H9 (cell line): ENCODE data around the gene RFFL. TPM values are rescaled to one million over a fixed set of nuclear protein-coding genes. Genes with fewer than 3 reads are reported as not detected.

Experiments
- DNase-seq: peaks from one replicate; pipeline ENCODE4 v3.0.0-alpha.2; 2017
- H2AFZ ChIP-seq: one replicate; pipeline ENCODE4 v1.6.1; 2013; ENCODE audit warnings: mild to moderate bottlenecking, low read length, control low read depth, moderate library complexity
- H2AK5ac ChIP-seq: 2 replicates; pipeline ENCODE4 v1.6.1; 2013; ENCODE audit warnings: low read length, control low read depth, mixed read lengths; ENCODE audit not compliant: insufficient read length
- H2BK120ac ChIP-seq: one replicate; pipeline ENCODE4 v1.6.1; 2013; ENCODE audit warnings: low read depth, mild to moderate bottlenecking, low read length, control low read depth, inconsistent platforms; ENCODE audit not compliant: poor library complexity, severe bottlenecking
- H2BK12ac ChIP-seq: 2 replicates; pipeline ENCODE4 v1.6.1; 2013; ENCODE audit warnings: low read length, control low read depth, mixed read lengths, low read depth; ENCODE audit not compliant: insufficient read length
- H2BK15ac ChIP-seq: 2 replicates; pipeline ENCODE4 v1.6.1; 2013; ENCODE audit warnings: low read depth, low read length, control low read depth
- H2BK20ac ChIP-seq: one replicate; pipeline ENCODE4 v1.6.1; 2013; ENCODE audit warnings: low read depth, mild to moderate bottlenecking, low read length, control low read depth, inconsistent platforms; ENCODE audit not compliant: poor library complexity, severe bottlenecking
- H2BK5ac ChIP-seq: 2 replicates; pipeline ENCODE4 v1.6.1; 2013; ENCODE audit warnings: low read length, control low read depth, mixed read lengths; ENCODE audit not compliant: insufficient read length
- H3K14ac ChIP-seq: 2 replicates; pipeline ENCODE4 v1.6.1; 2013; ENCODE audit warnings: low read length, control low read depth; ENCODE audit not compliant: insufficient read depth
- H3K18ac ChIP-seq: 2 replicates; pipeline ENCODE4 v1.6.1; 2013; ENCODE audit warnings: low read depth, mild to moderate bottlenecking, mixed read lengths, low read length, control low read depth; ENCODE audit not compliant: insufficient read length
- H3K23ac ChIP-seq: 2 replicates; pipeline ENCODE4 v1.6.1; 2013; ENCODE audit warnings: low read length, control low read depth, mixed read lengths, low read depth; ENCODE audit not compliant: insufficient read length
- H3K23me2 ChIP-seq: 2 replicates; pipeline ENCODE4 v1.6.1; 2013; ENCODE audit warnings: low read depth, mild to moderate bottlenecking, mixed read lengths, low read length, control low read depth; ENCODE audit not compliant: insufficient read length, poor library complexity, severe bottlenecking
- H3K27ac ChIP-seq: 2 replicates; pipeline ENCODE4 v1.5.1; 2013; ENCODE audit warnings: low read length, control low read depth, mixed read lengths, low read depth; ENCODE audit not compliant: insufficient read length
- H3K27me3 ChIP-seq: 2 replicates; pipeline ENCODE4 v1.6.1; 2013; ENCODE audit warnings: low read length, control low read depth, inconsistent platforms; ENCODE audit not compliant: insufficient read depth
- H3K4ac ChIP-seq: 2 replicates; pipeline ENCODE4 v1.6.1; 2013; ENCODE audit warnings: low read depth, mild to moderate bottlenecking, control low read depth, inconsistent platforms, low read length, moderate library complexity
- H3K4me1 ChIP-seq: 2 replicates; pipeline ENCODE4 v1.6.1; 2013; ENCODE audit warnings: low read length, control low read depth, inconsistent platforms; ENCODE audit not compliant: insufficient read depth
- H3K4me2 ChIP-seq: 2 replicates; pipeline ENCODE4 v1.6.1; 2013; ENCODE audit warnings: low read length, control low read depth, mixed read lengths; ENCODE audit not compliant: insufficient read length, insufficient read depth
- H3K56ac ChIP-seq: 2 replicates; pipeline ENCODE4 v1.6.1; 2013; ENCODE audit warnings: low read depth, mild to moderate bottlenecking, mixed read lengths, low read length, control low read depth; ENCODE audit not compliant: insufficient read length
- H3K79me1 ChIP-seq: 2 replicates; pipeline ENCODE4 v1.6.1; 2013; ENCODE audit warnings: low read depth, mild to moderate bottlenecking, moderate library complexity, low read length, control low read depth, inconsistent platforms; ENCODE audit not compliant: insufficient read depth, poor library complexity, severe bottlenecking
- H3K79me2 ChIP-seq: 2 replicates; pipeline ENCODE4 v1.6.1; 2013; ENCODE audit warnings: low read length, control low read depth, inconsistent platforms; ENCODE audit not compliant: insufficient read depth
- H3K9ac ChIP-seq: 2 replicates; pipeline ENCODE4 v1.6.1; 2013; ENCODE audit warnings: low read length, control low read depth, mixed read lengths; ENCODE audit not compliant: insufficient read length; ENCODE audit errors: extremely low read depth
- H3K9me3 ChIP-seq: one replicate; pipeline ENCODE4 v1.6.1; 2013; ENCODE audit warnings: low read depth, low read length, inconsistent platforms; ENCODE audit not compliant: control insufficient read depth
- H3T11ph ChIP-seq: one replicate; pipeline ENCODE4 v1.6.1; 2013; ENCODE audit warnings: mild to moderate bottlenecking, low read length, control low read depth, inconsistent platforms
- H4K20me1 ChIP-seq: one replicate; pipeline ENCODE4 v1.6.1; 2013; ENCODE audit not compliant: control insufficient read depth, insufficient read length, insufficient read depth
- H4K5ac ChIP-seq: 2 replicates; pipeline ENCODE4 v1.6.1; 2013; ENCODE audit warnings: low read depth, mild to moderate bottlenecking, mixed read lengths, low read length, control low read depth; ENCODE audit not compliant: insufficient read length
- H4K8ac ChIP-seq: replicated peaks from 2 replicates; pipeline ENCODE4 v1.6.1; 2013; ENCODE audit warnings: low read length, control low read depth, mixed read lengths, low read depth; ENCODE audit not compliant: insufficient read length
- H4K91ac ChIP-seq: 2 replicates; pipeline ENCODE4 v1.6.1; 2013; ENCODE audit warnings: low read depth, mild to moderate bottlenecking, moderate library complexity, mixed read lengths, low read length, control low read depth; ENCODE audit not compliant: insufficient read length
- H3K27ac Mint-ChIP-seq, 3 experiments: 2 replicates in 2 of 3; 3 replicates in 1 of 3; pipeline ENCODE4 v1.8.0; 2020 to 2021; ENCODE audit warnings: mixed read lengths in 3 of 3, mild to moderate bottlenecking in 1 of 3, moderate library complexity in 1 of 3
- H3K27me3 Mint-ChIP-seq: 2 replicates; pipeline ENCODE4 v1.8.0; 2021; ENCODE audit warnings: low read depth, mild to moderate bottlenecking, moderate library complexity, mixed read lengths
- H3K36me3 Mint-ChIP-seq, 3 experiments: 2 replicates in 2 of 3; 3 replicates in 1 of 3; pipeline ENCODE4 v1.8.0; 2020 to 2021; ENCODE audit warnings: low read depth in 3 of 3, mixed read lengths in 3 of 3; ENCODE audit not compliant: insufficient read depth in 1 of 3
- H3K4me1 Mint-ChIP-seq, 2 experiments: 2 replicates each; pipeline ENCODE4 v1.8.0; 2020; ENCODE audit warnings: mixed read lengths in 2 of 2
- H3K4me3 Mint-ChIP-seq, 2 experiments: 2 replicates in 1 of 2; 3 replicates in 1 of 2; pipeline ENCODE4 v1.8.0; 2020 to 2021; ENCODE audit warnings: mild to moderate bottlenecking in 2 of 2, mixed read lengths in 2 of 2, moderate library complexity in 1 of 2
- H3K9me3 Mint-ChIP-seq, 2 experiments: 2 replicates in 1 of 2; 3 replicates in 1 of 2; pipeline ENCODE4 v1.8.0; 2020; ENCODE audit warnings: mild to moderate bottlenecking in 2 of 2, mixed read lengths in 2 of 2, moderate library complexity in 1 of 2
- CTCF ChIP-seq: fragments of 200-600 bp; sonication (generic); conservative IDR thresholded peaks from 3 replicates; pipeline ENCODE4 v1.8.0; 2021; ENCODE audit warnings: antibody characterized with exemption, mild to moderate bottlenecking
- WGBS: extraction: QIAGEN DNeasy Blood & Tissue Kit; methylation state at CpG from one replicate; pipeline ENCODE4 v1.1.7; 2013; ENCODE audit warnings: missing lambda C conversion rate, low lambda C conversion rate, mixed read lengths; ENCODE audit not compliant: insufficient read length; ENCODE audit errors: extremely low coverage; 5-methylcytosine and 5-hydroxymethylcytosine counted together
- total RNA-seq: library from RNA; stranded (reverse); gene quantifications from 2 replicates; pipeline ENCODE4 v1.2.1, GENCODE V29; 2021

RFFL gene
- total RNA-seq, 1 experiment from 2014 or later, result 21.1 TPM

- peaks cover 1% of the 10 kb centered on the region for H3K27me3 Mint-ChIP-seq
- TF ChIP-seq CTCF, result no peak
- H3K27ac ChIP-seq, result no peak overlapping the region
These were observed 88.4 kb downstream of the RFFL start for GRCh38 chr17:34974794-34975785.

More at GRCh38 chr17:34974794-34975785, 88.4 kb downstream of the RFFL start:
- no peak for DNase-seq
- Histone ChIP-seq H3K9ac (no peak overlapping the region), H3K18ac (no peak overlapping the region), H2BK20ac (no peak overlapping the region), H2BK12ac (no peak overlapping the region), H3T11ph (no peak overlapping the region), H2BK5ac (no peak overlapping the region), H2BK15ac (no peak overlapping the region), H3K23ac (no peak overlapping the region), H2AK5ac (no peak overlapping the region), H3K79me2 (no peaks in the 10 kb centered on the region), H4K5ac (no peak overlapping the region), H2BK120ac (no peak overlapping the region), H3K4me2 (no peak overlapping the region), H4K8ac (no peak overlapping the region), H3K14ac (no peak overlapping the region), H3K79me1 (no peaks in the 10 kb centered on the region), H3K4me1 (no peaks in the 10 kb centered on the region), H3K4ac (no peak overlapping the region), H3K56ac (no peak overlapping the region), H3K23me2 (no peaks in the 10 kb centered on the region), H3K27me3 (no peaks in the 10 kb centered on the region), H4K20me1 (no peaks in the 10 kb centered on the region), H3K9me3 (no peaks in the 10 kb centered on the region), H4K91ac (no peak overlapping the region), H2AFZ (no peak overlapping the region)
- no peak overlapping the region for H3K4me3 Mint-ChIP-seq
- WGBS, result no CpG with 5 or more reads among the region's 3 CpGs
- no peak overlapping the region for H3K27ac Mint-ChIP-seq
- no peaks in the 10 kb centered on the region for H3K9me3 Mint-ChIP-seq
- peaks cover 9 to 11% of the 10 kb centered on the region in 2 experiments for H3K4me1 Mint-ChIP-seq
- H3K36me3 Mint-ChIP-seq, result no peaks in the 10 kb centered on the region
